NK-92 (cell line): ENCODE measurements around the gene FAM217A.

Experiments used
- DNase-seq: peaks from one replicate; lab custom pipeline; 2025; ENCODE audit not compliant: unreplicated experiment; lab: John Stamatoyannopoulos, UW

FAM217A gene

DNA sequence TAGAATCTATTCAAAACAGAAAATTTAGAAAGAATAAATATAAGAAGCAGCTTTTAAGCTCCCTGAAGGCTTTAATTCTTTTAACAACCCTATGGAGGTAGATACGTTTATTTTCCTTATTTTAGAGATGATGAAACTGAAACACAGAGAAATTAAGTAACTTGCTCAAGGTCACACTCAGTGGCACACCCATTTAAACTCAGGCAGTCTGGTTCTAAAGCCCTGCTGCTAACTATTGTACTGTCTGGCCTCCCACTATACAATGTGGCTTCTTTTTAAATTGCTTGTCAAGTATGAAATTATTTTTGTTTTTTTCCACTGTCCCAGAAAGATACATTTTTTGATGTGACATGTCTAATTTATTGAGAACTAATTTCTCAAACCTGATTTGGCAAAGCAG lies 55.7 kb downstream of the FAM217A start:
- no peak for DNase-seq

DNA sequence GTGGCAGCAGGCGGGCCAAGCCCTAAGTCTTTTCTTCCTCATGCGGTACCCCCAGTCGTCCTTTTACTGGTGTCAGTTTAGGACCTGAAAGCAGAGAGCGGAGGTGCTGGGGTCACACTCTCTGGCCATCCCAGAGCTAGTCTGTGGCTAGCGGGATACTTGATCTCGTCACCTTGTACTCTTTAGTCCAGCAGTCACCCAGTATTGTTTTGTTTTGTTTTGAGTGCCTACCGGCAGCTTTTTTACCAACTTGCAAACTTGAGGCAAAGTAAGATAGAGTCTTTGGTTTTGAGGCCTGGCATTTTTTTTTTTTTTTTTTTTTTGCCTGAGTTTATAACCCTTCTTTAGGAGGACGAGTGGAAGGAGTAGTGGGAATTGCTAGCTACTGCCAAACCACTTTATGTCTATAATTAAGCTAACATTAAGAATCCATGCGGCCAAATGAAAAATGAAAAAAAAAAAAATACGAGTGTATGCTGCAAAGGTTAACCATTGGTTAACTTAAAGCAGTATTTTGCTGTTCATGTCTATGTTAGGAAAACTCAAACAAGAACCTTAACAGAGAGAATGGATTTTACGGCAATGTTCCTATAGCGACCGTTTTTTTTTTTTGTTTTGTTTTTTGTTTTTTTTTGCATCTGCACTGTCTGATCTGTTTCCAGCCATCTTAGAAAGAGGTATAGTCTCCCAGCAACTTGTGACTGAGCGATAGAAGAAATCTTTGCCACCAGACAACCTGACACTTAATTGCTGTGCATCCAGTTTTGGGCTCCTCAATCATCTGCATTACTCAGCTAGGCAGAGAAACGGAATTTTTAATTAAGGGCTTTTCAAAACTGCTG lies 56.9 kb downstream of the FAM217A start:
- no peak for DNase-seq

DNA sequence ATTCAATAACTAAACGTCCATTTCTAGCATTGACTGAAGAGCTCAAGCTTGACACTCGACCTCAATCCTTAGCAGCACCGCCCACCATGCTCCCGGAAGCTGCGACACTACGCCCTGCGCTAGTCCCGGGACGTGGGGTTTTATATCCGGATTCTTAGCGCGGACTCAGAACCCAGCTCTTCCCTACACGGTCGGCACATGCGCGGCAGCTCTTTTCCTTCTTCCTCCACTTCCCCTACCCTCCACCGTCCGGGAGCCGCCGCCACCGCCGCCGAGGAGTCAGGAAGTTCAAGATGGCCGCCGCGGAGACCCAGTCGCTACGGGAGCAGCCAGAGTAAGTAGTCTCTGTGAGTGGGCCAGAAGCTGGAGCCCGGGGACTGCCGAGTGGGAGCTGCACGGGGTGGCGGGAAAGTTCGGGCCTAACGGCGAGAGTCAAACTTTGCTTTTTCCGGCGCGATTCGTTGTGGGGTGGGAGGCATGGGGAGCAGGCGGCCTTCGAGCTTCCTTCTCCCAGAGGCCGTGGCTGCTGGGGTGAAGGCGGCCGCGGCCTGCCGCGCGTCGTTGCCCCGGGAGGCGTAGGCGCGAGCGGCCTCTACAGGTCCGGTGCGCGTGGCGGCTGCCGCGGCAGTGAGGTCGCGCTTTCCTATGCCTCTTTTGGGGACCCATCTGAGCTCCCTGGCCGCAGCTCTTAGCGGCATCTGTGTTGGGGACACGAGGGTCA lies 57.6 kb downstream of the FAM217A start:
- no peak for DNase-seq

- no peak for DNase-seq
Observed at GRCh38 chr6:4020822-4021132, 58.2 kb downstream of the FAM217A start.

- no peak for DNase-seq
Observed at GRCh38 chr6:4018924-4019236, 60.1 kb downstream of the FAM217A start.
